Measurements from ENCODE around the gene PSENEN. TPM values are rescaled to one million over a fixed set of nuclear protein-coding genes. Genes with fewer than 3 reads are reported as not detected.

PSENEN gene
- total and polyA plus RNA-seq, 2 of the 8 experiments (the other 6 are each of a cell fraction or from before 2014, with no cell fraction given), result 66.7 to 75.3 TPM

GRCh38 chr19:35736913-35737886 is 8.3 kb upstream of the PSENEN start:
- H4K8ac ChIP-seq (ENCODE audit: extremely low read depth, insufficient read depth, low read length), result no peak overlapping the region
- no peaks in the 10 kb centered on the region for H3K79me2 ChIP-seq (ENCODE audit: control insufficient read depth in 1 of 2, insufficient read depth in 2 of 2, low read length in 2 of 2)
- FAIRE-seq, result no peak
- no peak overlapping the region for H2BK120ac ChIP-seq (replicated peaks; ENCODE audit: low read depth, low read length)
- no peak overlapping the region for H2BK20ac ChIP-seq (ENCODE audit: low read length)
- H2AK5ac ChIP-seq (ENCODE audit: low read depth, low read length), result no peak overlapping the region
- no peak overlapping the region for H3K56ac ChIP-seq (replicated peaks; ENCODE audit: insufficient read length, low read depth, low read length)
- H2AFZ ChIP-seq (ENCODE audit: low read length), result no peak overlapping the region
- no peaks in the 10 kb centered on the region for H3K79me1 ChIP-seq (ENCODE audit: low read depth, low read length)
- no peak overlapping the region for H3K23ac ChIP-seq (ENCODE audit: insufficient read length)
- H3K27ac ChIP-seq (ENCODE audit: low read depth, low read length), result no peak overlapping the region
- H3K18ac ChIP-seq (ENCODE audit: extremely low read depth, low read length), result no peak overlapping the region
- H3K4me2 ChIP-seq (ENCODE audit: insufficient read depth in 1 of 2, low read depth in 2 of 2, low read length in 2 of 2), result no peak overlapping the region
- H4K5ac ChIP-seq (ENCODE audit: insufficient read length, low read depth, low read length), result no peak overlapping the region
- H3K9me3 ChIP-seq (ENCODE audit: insufficient read depth in 2 of 2, low read depth in 1 of 2, low read length in 1 of 2), result no peaks in the 10 kb centered on the region
- no peak overlapping the region for H3K4ac ChIP-seq (replicated peaks; ENCODE audit: insufficient read length, low read depth, low read length)
- no peak overlapping the region for H3K4me3 ChIP-seq (ENCODE audit: extremely low read depth in 1 of 4, insufficient read depth in 2 of 4, low read depth in 3 of 4, low read length in 4 of 4)
- H4K20me1 ChIP-seq (replicated peaks in 1 of 2; ENCODE audit: control insufficient read depth in 1 of 2, insufficient read depth in 2 of 2, low read length in 2 of 2), result peaks cover 0 to 13% of the 10 kb centered on the region in 2 experiments
- peaks cover 0 to 3% (median 0%) of the 10 kb centered on the region in 4 experiments; a peak in 2 of 7 replicates for H3K4me1 ChIP-seq (replicated peaks in 1 of 4; ENCODE audit: control insufficient read depth in 3 of 4, insufficient read depth in 4 of 4, low read length in 3 of 4)
- no peak overlapping the region for H2BK5ac ChIP-seq (ENCODE audit: low read depth, low read length)
- H3K27me3 ChIP-seq (replicated peaks in 1 of 4; ENCODE audit: control insufficient read depth in 3 of 4, extremely low read depth in 1 of 4, insufficient read depth in 3 of 4, low read length in 3 of 4), result no peaks in the 10 kb centered on the region
- H4K91ac ChIP-seq (replicated peaks; ENCODE audit: insufficient read length, low read length), result no peak overlapping the region
- no peak for TF ChIP-seq JUN (IDR thresholded peaks at IDR 0.05; ENCODE audit: low read depth, low read length)
- TF ChIP-seq NRF1 (IDR thresholded peaks at IDR 0.05; ENCODE audit: low read depth, low read length), result no peak
- no peak for TF ChIP-seq RXRA (IDR thresholded peaks at IDR 0.05; ENCODE audit: insufficient read depth, low read depth, low read length)
- TF ChIP-seq POLR2AphosphoS5 (IDR thresholded peaks at IDR 0.05; ENCODE audit: low read depth, low read length), result no peak
- peak in 1 of 3 experiments; percentile 1; a peak in 2 of 4 replicates for TF ChIP-seq CTCF (IDR thresholded peaks at IDR 0.05; ENCODE audit: control extremely low read depth in 1 of 3, insufficient read depth in 1 of 3, low read depth in 1 of 3, low read length in 3 of 3)
- H3K23me2 ChIP-seq (ENCODE audit: low read depth, low read length), result peaks cover 10% of the 10 kb centered on the region; the same call in 1 of the 2 replicates
- no peak overlapping the region for H2BK15ac ChIP-seq (ENCODE audit: low read length)
- CTCF ChIA-PET (ENCODE audit: partially characterized antibody), result interaction anchor here (0.6 to 8.9 kb wide), 10 partner anchors 11 to 181 kb away, joined by 3 to 80 read pairs (median 3); partner anchors contain the start of gene LIN37
- WGBS, 2 experiments (ENCODE audit: extremely low coverage in 1 of 2, insufficient coverage in 1 of 2, insufficient read length in 1 of 2, insufficient replicate concordance in 2 of 2, low coverage in 1 of 2, low lambda C conversion rate in 2 of 2, missing lambda C conversion rate in 1 of 2), result 90% methylated on average over 22 of the region's 22 CpGs; no CpG with 5 or more reads in 1 of the 2 experiments
- H3K36me3 ChIP-seq (ENCODE audit: control insufficient read depth in 2 of 4, insufficient read depth in 4 of 4, low read length in 3 of 4), result peaks cover 9 to 35% (median 25%) of the 10 kb centered on the region in 4 experiments; a peak in 6 of 8 replicates
- H3K14ac ChIP-seq (ENCODE audit: insufficient read length), result no peak overlapping the region
- no peak overlapping the region for H3K9ac ChIP-seq (replicated peaks in 1 of 4; ENCODE audit: extremely low read depth in 1 of 4, low read depth in 3 of 4, low read length in 3 of 4)
- no peak overlapping the region for H2BK12ac ChIP-seq (ENCODE audit: low read depth, low read length)
- DNase-seq (ENCODE audit: low read depth in 1 of 2, low spot score in 2 of 2), result no peak
- POLR2A ChIA-PET (ENCODE audit: partially characterized antibody), result interaction anchor here (0.6 to 7.6 kb wide), 10 partner anchors 8 to 239 kb away, joined by 3 to 54 read pairs (median 4); partner anchors contain the start of genes LIN37, PSENEN and U2AF1L4

All from H1 (cell line).